TTC549 (cell line): ENCODE measurements around the gene NHSL2.

Experiments
- FAIRE-seq: peaks from 2 replicates; lab custom pipeline; 2012; peaks lifted over from hg19 to GRCh38; lab: Jason Lieb, UNC

Gene NHSL2

DNA sequence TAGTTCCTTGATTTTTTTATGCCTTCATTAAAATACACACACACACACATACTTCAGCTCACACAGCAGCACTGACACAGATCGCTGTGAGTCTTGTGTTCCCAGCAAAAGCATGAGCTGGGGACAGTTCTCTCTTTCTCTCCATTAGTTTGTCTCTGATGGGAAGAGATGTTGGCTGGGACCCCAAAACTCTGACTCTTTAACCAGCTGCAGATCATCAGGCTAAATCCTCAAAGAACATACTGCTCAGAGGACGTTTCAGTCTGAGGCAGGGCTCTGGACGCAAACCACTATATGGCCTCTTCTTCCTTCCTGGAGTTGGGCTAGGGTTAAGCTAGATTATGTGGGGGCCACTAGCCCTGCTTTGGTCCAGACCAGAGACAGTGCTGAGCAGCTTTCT is 109.6 kb downstream of the NHSL2 start:
- FAIRE-seq = no peak

GRCh38 chrX:72020788-72021187 is 110.1 kb downstream of the NHSL2 start:
- FAIRE-seq = no peak

- FAIRE-seq = no peak
These were observed 111.3 kb downstream of the NHSL2 start for GRCh38 chrX:72021975-72022374.

DNA sequence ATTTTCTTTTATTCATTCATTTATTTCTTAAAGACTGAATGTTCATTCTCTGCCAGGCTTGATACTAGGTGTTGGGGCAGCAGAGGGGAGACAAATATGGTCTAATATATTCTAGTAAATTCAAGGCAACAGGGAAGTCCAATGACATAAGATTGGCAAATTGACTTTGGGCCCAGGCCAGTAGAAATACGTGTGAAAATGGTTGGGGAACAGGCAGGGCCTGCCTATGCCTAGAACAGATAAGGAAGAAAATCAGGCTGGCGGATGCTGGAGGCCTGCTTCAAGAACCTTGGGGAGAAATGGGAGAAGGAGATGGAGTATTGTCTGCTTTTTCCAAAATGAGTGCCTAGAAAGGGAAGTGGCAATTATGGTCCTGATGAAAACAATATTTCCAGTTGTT is 112.4 kb downstream of the NHSL2 start:
- no peak for FAIRE-seq

DNA sequence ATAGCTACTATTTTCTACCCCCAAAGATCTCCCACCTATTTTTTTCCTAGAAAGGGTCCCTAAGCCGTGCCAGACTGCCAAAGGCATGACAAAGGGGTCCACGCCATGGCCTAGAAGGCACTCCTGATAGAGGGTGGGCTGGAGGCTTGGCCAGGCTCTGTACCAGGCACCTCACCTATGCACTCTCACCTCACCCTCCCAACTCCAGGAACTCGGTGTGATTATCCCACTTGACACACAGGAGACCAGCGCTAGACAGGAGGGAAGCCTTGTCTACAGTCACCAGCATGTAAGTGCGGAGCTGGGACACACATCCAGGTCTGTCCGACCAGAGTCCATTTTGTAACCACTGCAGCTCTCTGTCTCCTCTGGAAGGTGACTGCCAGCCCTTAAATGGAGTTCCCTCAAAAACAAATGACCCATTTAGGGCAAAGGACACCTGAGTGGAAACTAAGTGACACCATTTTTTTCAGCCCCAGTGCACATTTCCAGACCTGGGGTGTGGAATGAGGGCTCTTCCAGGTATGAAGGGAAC is 114.7 kb downstream of the NHSL2 start:
- FAIRE-seq = no peak

GRCh38 chrX:72026341-72027023 is 115.8 kb downstream of the NHSL2 start:
- no peak for FAIRE-seq

DNA sequence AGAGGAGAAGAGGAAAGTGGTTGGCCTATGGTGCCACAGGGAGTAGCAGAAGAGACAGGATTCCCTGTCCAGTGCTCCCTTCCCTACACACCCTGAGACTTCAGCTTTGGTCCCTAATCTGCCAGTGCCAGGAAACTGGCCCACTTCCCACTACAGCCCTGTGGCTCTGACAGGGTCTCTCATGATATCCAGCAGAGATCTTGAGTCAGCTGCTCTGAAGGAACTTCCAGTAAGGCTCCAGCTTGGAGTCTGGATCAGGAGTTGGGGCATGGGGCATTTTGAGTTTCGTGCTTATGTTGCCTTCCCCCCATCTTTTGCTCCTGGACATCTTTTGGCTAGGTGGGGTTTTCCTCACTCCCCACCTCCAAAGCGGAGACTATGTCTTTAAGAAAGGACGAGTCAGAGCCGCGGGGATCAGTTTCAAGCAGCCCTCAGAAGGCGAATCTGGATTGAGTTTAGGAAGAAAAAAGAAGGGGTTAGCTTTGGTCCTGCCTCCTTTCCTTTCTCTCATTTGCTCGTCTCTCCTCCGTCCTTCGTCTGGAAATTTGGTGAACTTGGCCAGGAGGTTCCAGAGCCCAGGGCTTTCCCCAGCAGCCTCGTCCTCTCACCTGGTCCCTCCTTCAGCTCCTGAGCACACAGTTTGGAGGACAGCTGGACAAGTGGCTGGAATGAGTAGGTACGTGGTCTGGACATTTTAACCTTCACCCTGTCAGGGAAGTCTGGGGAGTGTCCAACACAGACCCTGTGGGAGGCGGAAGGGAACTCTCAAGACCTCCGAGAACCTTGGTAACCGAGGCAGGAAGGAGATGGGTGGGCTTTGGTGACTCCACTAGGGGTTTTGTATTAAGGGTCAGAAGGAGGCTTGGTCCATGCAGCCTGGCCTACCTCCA is 116.6 kb downstream of the NHSL2 start:
- no peak for FAIRE-seq

GRCh38 chrX:72027914-72028307 is 117.3 kb downstream of the NHSL2 start:
- no peak for FAIRE-seq

DNA sequence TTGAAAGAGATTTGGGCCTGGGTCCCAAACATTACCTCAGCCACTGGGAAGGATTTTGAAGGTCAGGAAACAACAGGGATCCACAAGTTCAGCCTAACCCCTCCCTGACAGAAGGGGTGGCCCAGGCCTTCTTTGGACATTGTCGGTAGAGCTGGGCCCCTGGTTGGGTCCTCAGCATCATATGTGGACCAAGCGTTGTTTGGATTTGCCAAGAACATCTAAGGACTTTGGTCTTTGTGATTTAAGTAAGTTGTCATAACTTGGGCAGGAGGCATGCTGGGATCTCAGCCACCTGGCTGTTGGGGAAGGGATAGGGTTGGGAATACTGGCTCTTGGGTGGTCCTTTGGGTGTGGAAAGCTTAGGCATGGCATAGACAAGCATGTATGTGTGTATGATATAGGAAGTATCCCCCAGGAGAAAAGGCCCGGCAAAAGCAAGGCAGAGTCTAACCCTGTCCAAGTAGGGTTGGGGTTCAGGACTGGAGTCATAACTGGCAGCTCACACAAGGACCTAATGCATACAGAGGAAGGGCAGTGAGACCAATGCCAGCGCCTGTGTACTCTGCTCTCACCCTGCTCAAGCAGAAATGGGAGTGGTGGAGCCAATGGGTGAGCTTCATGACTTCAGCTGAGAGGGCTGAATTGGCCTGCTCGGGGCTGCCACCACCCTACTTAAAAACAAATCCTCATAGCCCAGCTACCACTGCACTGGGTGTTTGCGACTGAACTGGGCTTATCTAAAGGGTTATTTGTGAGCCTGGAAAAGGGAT is 118.2 kb downstream of the NHSL2 start:
- no peak for FAIRE-seq

GRCh38 chrX:72029483-72030411 is 119.1 kb downstream of the NHSL2 start:
- FAIRE-seq = no peak

GRCh38 chrX:72030431-72030830 is 119.8 kb downstream of the NHSL2 start:
- no peak for FAIRE-seq

- no peak for FAIRE-seq
These were observed 120.5 kb downstream of the NHSL2 start for GRCh38 chrX:72031118-72031517.

- no peak for FAIRE-seq
These were observed 121.0 kb downstream of the NHSL2 start for GRCh38 chrX:72031634-72032033.

DNA sequence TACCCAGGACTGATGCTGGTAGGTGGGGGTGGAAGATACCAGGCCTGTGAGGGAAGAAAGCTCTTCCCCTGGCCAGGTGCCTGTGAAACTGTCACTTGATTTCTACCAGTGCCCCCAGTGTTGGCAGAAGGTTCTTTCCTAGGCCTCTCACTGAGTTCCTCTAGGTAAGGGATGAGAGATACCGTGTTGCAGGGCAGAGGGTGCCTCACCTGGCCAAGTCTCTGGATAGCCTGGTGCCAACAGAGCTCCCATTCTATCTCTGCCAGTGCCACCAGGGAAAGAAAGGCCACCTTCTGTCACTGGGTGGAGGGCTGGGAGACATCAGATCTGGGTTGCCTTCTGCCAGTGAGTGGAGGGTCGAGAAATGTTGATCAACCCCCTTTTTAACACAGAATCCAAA is 127.0 kb downstream of the NHSL2 start:
- no peak for FAIRE-seq

DNA sequence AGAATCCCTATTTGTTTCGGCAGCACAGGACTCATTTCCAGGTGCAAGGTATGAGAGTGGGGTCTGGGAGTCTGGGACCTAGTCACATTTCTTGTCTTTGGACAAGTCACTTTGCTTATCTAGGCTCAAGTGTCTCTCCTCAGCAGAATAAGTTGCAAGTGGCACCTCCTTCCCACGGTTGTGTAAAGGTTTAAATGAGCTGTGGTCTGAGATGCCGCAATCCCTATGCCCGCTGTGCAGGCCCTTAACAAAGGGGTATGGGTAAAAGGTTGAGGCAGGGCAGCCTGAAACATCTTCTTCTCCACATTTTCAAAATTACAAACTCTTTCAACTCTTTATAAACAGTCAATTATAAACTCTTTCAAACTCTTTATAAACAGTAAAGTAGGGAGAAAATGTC is 127.4 kb downstream of the NHSL2 start:
- FAIRE-seq = no peak

DNA sequence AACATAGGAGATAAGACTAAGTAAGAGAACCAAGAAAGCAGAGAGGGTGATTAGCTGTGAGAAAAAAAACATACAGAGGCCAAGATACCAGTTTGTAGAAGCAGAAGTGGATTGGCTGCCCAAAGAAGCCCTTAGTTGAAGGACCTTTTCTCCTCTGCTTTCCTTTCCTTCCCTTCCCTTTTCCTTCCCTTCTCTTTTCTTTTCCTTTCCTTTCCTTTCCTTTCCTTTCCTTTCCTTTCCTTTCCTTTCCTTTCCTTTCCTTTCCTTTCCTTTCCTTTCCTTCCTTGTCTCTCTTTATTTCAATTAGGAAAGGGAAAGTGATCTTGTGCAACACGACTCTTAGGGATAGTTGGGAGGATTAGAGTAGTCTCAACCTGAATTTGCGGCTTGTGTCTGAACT is 128.2 kb downstream of the NHSL2 start:
- no peak for FAIRE-seq

- FAIRE-seq = no peak
These were observed 129.9 kb downstream of the NHSL2 start for GRCh38 chrX:72040506-72040905.

GRCh38 chrX:72041176-72041575 is 130.5 kb downstream of the NHSL2 start:
- no peak for FAIRE-seq

DNA sequence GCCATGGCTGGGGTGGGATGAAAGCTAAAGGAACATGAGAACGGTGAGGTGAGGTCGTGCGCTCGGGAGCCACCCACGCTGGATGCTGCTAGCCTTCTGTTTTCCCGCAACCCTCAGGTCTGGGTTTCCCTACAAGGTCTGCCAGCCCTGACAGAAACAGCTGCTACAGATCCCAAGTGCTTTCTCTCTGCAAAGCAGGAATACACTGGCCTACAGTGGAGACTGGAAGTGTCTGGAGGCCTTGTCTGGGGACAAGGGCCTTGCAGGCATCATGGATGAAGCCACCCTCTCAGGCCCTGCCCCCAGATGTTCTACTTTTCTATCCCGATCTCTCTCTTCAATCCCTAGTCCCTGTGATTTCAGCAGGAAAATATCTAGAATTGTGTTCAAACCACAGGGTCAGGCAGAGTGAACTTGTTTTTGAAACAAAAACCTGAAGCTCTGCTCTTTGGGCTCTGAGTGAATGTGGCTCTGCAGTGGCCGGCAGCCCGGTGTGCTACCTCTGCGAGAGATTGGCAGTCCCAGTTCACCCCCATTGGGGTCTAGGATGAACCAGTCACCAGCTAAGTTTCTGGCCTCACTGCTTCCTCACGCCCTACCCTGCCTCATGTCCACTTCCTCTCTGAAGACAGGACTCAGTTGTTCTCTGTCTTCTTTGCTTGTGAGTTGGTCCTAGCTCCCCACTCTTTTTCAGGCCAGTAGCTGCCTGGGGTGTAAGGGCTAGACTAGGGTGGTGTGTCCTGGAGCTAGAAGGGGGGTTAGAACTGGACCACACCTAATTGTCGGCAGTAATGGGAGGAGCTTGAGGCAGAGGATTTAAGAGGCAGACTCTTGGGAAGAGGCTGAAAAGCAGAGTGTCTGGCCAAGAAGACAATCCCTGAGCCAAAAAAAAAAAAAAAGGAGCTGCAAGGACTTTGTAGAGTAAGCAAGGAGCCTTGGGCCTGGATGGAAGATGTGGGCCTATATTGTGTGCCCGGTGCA is 131.5 kb downstream of the NHSL2 start:
- no peak for FAIRE-seq

DNA sequence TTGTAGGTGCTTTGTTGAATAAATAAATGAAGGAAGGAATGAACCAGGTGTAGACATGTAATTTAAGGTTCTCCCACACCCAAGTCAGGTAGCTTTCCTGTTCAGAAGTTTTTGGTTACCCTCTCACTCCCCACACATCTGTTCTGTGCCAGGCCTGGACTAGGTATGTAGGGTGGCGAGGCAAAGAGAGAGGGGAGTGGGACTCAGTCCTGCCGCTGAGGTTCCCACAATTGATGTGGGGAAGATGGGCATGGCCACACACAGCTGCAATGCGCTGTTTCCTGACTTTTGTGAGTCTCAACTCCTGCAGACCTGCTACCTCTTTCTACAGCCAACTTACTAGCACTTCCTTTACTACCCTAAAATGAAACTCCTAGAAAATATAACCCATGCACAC is 132.2 kb downstream of the NHSL2 start:
- no peak for FAIRE-seq
